Neural cell (in vitro differentiated cells): Measurements from ENCODE around the gene ITGAD. TPM values are rescaled to one million over a fixed set of nuclear protein-coding genes. Genes with fewer than 3 reads are reported as not detected.

ENCODE experiments used
- H2AFZ ChIP-seq: fragments of 200-600, 300-800 bp; sonication (generic), shearing (Covaris generic); 2 replicates; pipeline ENCODE4 v1.6.0; 2014; ENCODE audit warnings: low read depth, mild to moderate bottlenecking, antibody characterized with exemption, low read length, moderate library complexity
- H3F3A ChIP-seq: fragments of 200-600 bp; shearing (Covaris generic); 2 replicates; pipeline ENCODE4 v1.6.1; 2016; ENCODE audit warnings: mild to moderate bottlenecking, moderate library complexity, mixed read lengths, antibody characterized with exemption, low read length; ENCODE audit not compliant: insufficient read depth, poor library complexity, severe bottlenecking
- H3K27ac ChIP-seq: fragments of 200-600, 300-800 bp; sonication (generic), shearing (Covaris generic); 2 replicates; pipeline ENCODE4 v1.5.1; 2014; ENCODE audit warnings: mild to moderate bottlenecking, low read length, moderate library complexity
- H3K27me3 ChIP-seq: fragments of 300-800, 200-600 bp; sonication (generic), shearing (Covaris generic); 2 replicates; pipeline ENCODE4 v1.6.0; 2014; ENCODE audit warnings: mild to moderate bottlenecking, low read depth, low read length, moderate library complexity; ENCODE audit not compliant: insufficient read depth
- H3K36me3 ChIP-seq: fragments of 300-800, 200-600 bp; sonication (generic), shearing (Covaris generic); 2 replicates; pipeline ENCODE4 v1.5.1; 2014; ENCODE audit warnings: mild to moderate bottlenecking, antibody characterized with exemption, low read length, moderate library complexity; ENCODE audit not compliant: insufficient read depth
- H3K4me2 ChIP-seq: fragments of 300-800, 200-600 bp; sonication (generic), shearing (Covaris generic); 2 replicates; pipeline ENCODE4 v1.6.0; 2014; ENCODE audit warnings: mild to moderate bottlenecking, low read length
- H3K4me3 ChIP-seq: fragments of 300-800, 200-600 bp; sonication (generic), shearing (Covaris generic); 2 replicates; pipeline ENCODE4 v1.5.1; 2014; ENCODE audit warnings: mild to moderate bottlenecking, low read length, moderate library complexity
- H3K79me2 ChIP-seq: fragments of 200-600 bp; shearing (Covaris generic); replicated peaks from 2 replicates; pipeline ENCODE4 v1.6.0; 2014; ENCODE audit warnings: mild to moderate bottlenecking, low read length, moderate library complexity; ENCODE audit not compliant: insufficient read depth
- H3K9ac ChIP-seq: fragments of 300-800, 200-600 bp; sonication (generic), shearing (Covaris generic); 2 replicates; pipeline ENCODE4 v1.6.1; 2016; ENCODE audit warnings: mild to moderate bottlenecking, low read length, mixed read lengths
- H3K9me2 ChIP-seq: fragments of 200-600 bp; shearing (Covaris generic); 2 replicates; pipeline ENCODE4 v1.6.1; 2016; ENCODE audit warnings: mild to moderate bottlenecking, low read length, mixed read lengths; ENCODE audit not compliant: insufficient read depth
- H3K9me3 ChIP-seq: fragments of 200-600, 300-800 bp; sonication (generic), shearing (Covaris generic); 2 replicates; pipeline ENCODE4 v1.6.1; 2016; ENCODE audit warnings: mild to moderate bottlenecking, mixed run types, low read length, moderate library complexity, mixed read lengths
- H4K20me1 ChIP-seq: fragments of 200-600 bp; shearing (Covaris generic); 2 replicates; pipeline ENCODE4 v1.6.1; 2016; ENCODE audit warnings: mild to moderate bottlenecking, mixed run types; ENCODE audit not compliant: insufficient read depth
- CTCF ChIP-seq: fragments of 450-650 bp; IDR thresholded peaks from 2 replicates; pipeline ENCODE4 v1.5.1; 2014; ENCODE audit warnings: antibody characterized with exemption, mild to moderate bottlenecking, moderate library complexity; ENCODE audit not compliant: poor library complexity, severe bottlenecking
- EP300 ChIP-seq: fragments of 450-650 bp; conservative IDR thresholded peaks from 2 replicates; pipeline ENCODE4 v1.6.1; 2014; ENCODE audit warnings: antibody characterized with exemption, mild to moderate bottlenecking, moderate library complexity; ENCODE audit not compliant: poor library complexity, severe bottlenecking
- EZH2 ChIP-seq: fragments of 200-600, 300-800 bp; shearing (Covaris generic), sonication (generic); IDR thresholded peaks from 2 replicates; pipeline ENCODE4 v1.6.1; 2014; ENCODE audit warnings: antibody characterized with exemption, low read length, borderline replicate concordance, mild to moderate bottlenecking; ENCODE audit not compliant: insufficient read depth, poor library complexity, severe bottlenecking
- MXI1 ChIP-seq: fragments of 450-650 bp; conservative IDR thresholded peaks from 2 replicates; pipeline ENCODE4 v1.6.1; 2014; ENCODE audit warnings: antibody characterized with exemption, mild to moderate bottlenecking; ENCODE audit not compliant: poor library complexity, severe bottlenecking
- POLR2AphosphoS5 ChIP-seq: IDR thresholded peaks from 2 replicates; pipeline ENCODE4 v1.6.1; 2012
- RAD21 ChIP-seq: fragments of 450-650 bp; conservative IDR thresholded peaks from 2 replicates; pipeline ENCODE4 v1.6.1; 2014; ENCODE audit warnings: antibody characterized with exemption, mild to moderate bottlenecking, moderate library complexity
- REST ChIP-seq: IDR thresholded peaks from 2 replicates; pipeline ENCODE4 v1.6.1; 2012; ENCODE audit warnings: borderline replicate concordance
- SMC3 ChIP-seq: fragments of 450-650 bp; conservative IDR thresholded peaks from 2 replicates; pipeline ENCODE4 v1.6.1; 2014; ENCODE audit warnings: antibody characterized with exemption, mild to moderate bottlenecking, moderate library complexity; ENCODE audit not compliant: poor library complexity
- TAF1 ChIP-seq: IDR thresholded peaks from 2 replicates; pipeline ENCODE4 v1.6.1; 2012; ENCODE audit warnings: low read depth
- polyA plus RNA-seq: library from polyadenylated mRNA; depleted of rRNA; stranded (reverse); fragments of >200 nt; gene quantifications from 2 replicates; pipeline ENCODE4 v1.2.3, GENCODE V29; 2014

ITGAD gene
- polyA plus RNA-seq, 1 donor from 2014 or later = not detected

- no peak overlapping the region for H3K4me3 ChIP-seq
- H3K9ac ChIP-seq = no peak overlapping the region
- no peaks in the 10 kb centered on the region for H3K79me2 ChIP-seq
- no peak overlapping the region for H3K4me2 ChIP-seq
- H3K27ac ChIP-seq = no peak overlapping the region
- H3F3A ChIP-seq = no peaks in the 10 kb centered on the region
- H3K36me3 ChIP-seq = no peaks in the 10 kb centered on the region
- H2AFZ ChIP-seq = no peak overlapping the region
- H3K9me3 ChIP-seq = no peaks in the 10 kb centered on the region
- no peak for TF ChIP-seq EP300
- no peak for TF ChIP-seq EZH2
- no peak for TF ChIP-seq MXI1
- no peak for TF ChIP-seq REST
- no peak for TF ChIP-seq RAD21
- TF ChIP-seq SMC3 = no peak
- TF ChIP-seq CTCF = no peak
- TF ChIP-seq TAF1 = no peak
- no peak for TF ChIP-seq POLR2AphosphoS5
- no peaks in the 10 kb centered on the region for H3K9me2 ChIP-seq
- no peaks in the 10 kb centered on the region for H3K27me3 ChIP-seq
- no peaks in the 10 kb centered on the region for H4K20me1 ChIP-seq
Observed at GRCh38 chr16:31355431-31356100, 37.6 kb upstream of the ITGAD start.

- Histone ChIP-seq H3K36me3 (no peaks in the 10 kb centered on the region), H3K79me2 (no peaks in the 10 kb centered on the region), H3K9me3 (no peaks in the 10 kb centered on the region), H2AFZ (no peak overlapping the region), H3K27ac (no peak overlapping the region), H3K4me2 (no peak overlapping the region), H3K27me3 (no peaks in the 10 kb centered on the region), H3K4me3 (no peak overlapping the region), H4K20me1 (no peaks in the 10 kb centered on the region), H3K9me2 (no peaks in the 10 kb centered on the region), H3K9ac (no peak overlapping the region), H3F3A (no peaks in the 10 kb centered on the region)
- TF ChIP-seq EZH2 (no peak), RAD21 (no peak), TAF1 (no peak), POLR2AphosphoS5 (no peak), REST (no peak), SMC3 (no peak), MXI1 (no peak), CTCF (no peak), EP300 (no peak)
Observed at GRCh38 chr16:31356566-31357323, 36.4 kb upstream of the ITGAD start.
